K562 (cell line): ENCODE measurements around the gene DCLK2. TPM values are rescaled to one million over a fixed set of nuclear protein-coding genes. Genes with fewer than 3 reads are reported as not detected.

Experiments
- ATAC-seq: fragments of 200-7000 bp; cut with Tn5 transposase; 3 replicates; pipeline ENCODE4 v1.9.1; 2020; ENCODE audit warnings: moderate library complexity
- BruUV-seq: library from RNA; stranded (reverse); fragments of 400-500 nt; replicated peaks from 2 replicates; lab custom pipeline; 2021; lab: Mats Ljungman, UMichigan
- CTCF ChIA-PET: fragments of 300-600 bp; formaldehyde crosslinking; extraction: SDS; loops from one replicate; lab custom pipeline; 2021; ENCODE audit warnings: low intra/inter-chr PET ratio; lab: Yijun Ruan, JAX
- POLR2A ChIA-PET: fragments of 300-600, 350-650 bp; sonication (Branson Sonifier 250); formaldehyde crosslinking; extraction: SDS; loops from one replicate; lab custom pipeline; 2021; ENCODE audit warnings: antibody characterized with exemption, inconsistent platforms; lab: Yijun Ruan, JAX
- DNase-seq, 4 experiments: peaks; one replicate each; pipeline versions ENCODE4 v3.0.0 to v3.0.0-alpha.2; 2011 to 2018; ENCODE audit warnings: low spot score in 3 of 4, mixed read lengths in 3 of 4; ENCODE audit errors: extremely low read depth in 1 of 4
- FAIRE-seq: peaks from 2 replicates; lab custom pipeline; 2011; peaks lifted over from hg19 to GRCh38; lab: Jason Lieb, UNC
- H2AFZ ChIP-seq: 2 replicates; pipeline ENCODE4 v1.6.0; 2011; ENCODE audit warnings: low read depth, low read length, control low read depth, inconsistent platforms
- H3K27ac ChIP-seq: fragments of 200-600 bp; 3 replicates; pipeline ENCODE4 v1.8.0; 2011; ENCODE audit warnings: low read depth, mild to moderate bottlenecking, control low read depth, inconsistent platforms, low read length, moderate library complexity, mixed read lengths; ENCODE audit errors: extremely low read depth
- H3K27me3 ChIP-seq, 2 experiments: fragments of 300-600 bp in 1 of 2; 2 replicates in 1 of 2; 3 replicates in 1 of 2; pipeline versions ENCODE4 v1.6.0 to v1.8.0; 2011; ENCODE audit warnings: inconsistent platforms in 2 of 2, low read length in 2 of 2, mild to moderate bottlenecking in 1 of 2, mixed read lengths in 1 of 2, moderate library complexity in 1 of 2; ENCODE audit not compliant: control insufficient read depth in 2 of 2, insufficient read depth in 2 of 2
- H3K36me3 ChIP-seq: fragments of 300-600 bp; 3 replicates; pipeline ENCODE4 v1.8.0; 2011; ENCODE audit warnings: mild to moderate bottlenecking, low read length, inconsistent platforms; ENCODE audit not compliant: control insufficient read depth, insufficient read depth
- H3K4me1 ChIP-seq, 2 experiments: fragments of 200-600 bp in 1 of 2; replicated peaks in 1 of 2; 2 replicates in 1 of 2; 3 replicates in 1 of 2; pipeline versions ENCODE4 v1.5.1 to v1.8.0; 2011; ENCODE audit warnings: inconsistent platforms in 2 of 2, low read length in 2 of 2, mild to moderate bottlenecking in 1 of 2, mixed read lengths in 1 of 2, moderate library complexity in 1 of 2; ENCODE audit not compliant: control insufficient read depth in 2 of 2, insufficient read depth in 2 of 2
- H3K4me2 ChIP-seq: 2 replicates; pipeline ENCODE4 v1.6.1; 2011; ENCODE audit warnings: low read length, control low read depth, inconsistent platforms, mixed read lengths; ENCODE audit not compliant: insufficient read depth
- H3K4me3 ChIP-seq: fragments of 200-600 bp; sonication (generic), shearing (Covaris generic); 2 replicates; pipeline ENCODE4 v1.5.1; 2016; ENCODE audit warnings: control low read depth, inconsistent platforms
- H3K79me2 ChIP-seq: fragments of 200-600 bp; 3 replicates; pipeline ENCODE4 v1.8.0; 2011; ENCODE audit warnings: low read length, inconsistent platforms; ENCODE audit not compliant: control insufficient read depth, insufficient read depth
- H3K9ac ChIP-seq, 2 experiments: 2 replicates each; pipeline versions ENCODE4 v1.6.0 to v1.6.1; 2011; ENCODE audit warnings: low read depth in 2 of 2, low read length in 2 of 2, control low read depth in 1 of 2, inconsistent platforms in 1 of 2, mild to moderate bottlenecking in 1 of 2, mixed read lengths in 1 of 2; ENCODE audit not compliant: insufficient read depth in 1 of 2
- H3K9me1 ChIP-seq: one replicate; pipeline ENCODE4 v1.6.0; 2011; ENCODE audit warnings: inconsistent platforms, mild to moderate bottlenecking, low read length, moderate library complexity; ENCODE audit not compliant: control insufficient read depth, insufficient read depth
- H3K9me3 ChIP-seq: replicated peaks from 2 replicates; pipeline ENCODE4 v1.5.1; 2011; ENCODE audit warnings: low read depth, low read length, inconsistent platforms; ENCODE audit not compliant: control insufficient read depth, insufficient read depth
- H4K20me1 ChIP-seq: replicated peaks from 2 replicates; pipeline ENCODE4 v1.6.1; 2011; ENCODE audit warnings: low read length, inconsistent platforms, mixed read lengths; ENCODE audit not compliant: control insufficient read depth, insufficient read depth
- BMI1 ChIP-seq: fragments of 150-350 bp; IDR thresholded peaks from 2 replicates; pipeline ENCODE4 v1.6.1; 2014; ENCODE audit warnings: low read length
- FIP1L1 ChIP-seq: fragments of 200-400 bp; formaldehyde crosslinking; IDR thresholded peaks from 2 replicates; pipeline ENCODE4 v1.6.1; 2018; ENCODE audit warnings: mild to moderate bottlenecking, low read depth, low read length; ENCODE audit not compliant: poor library complexity, severe bottlenecking
- FOS ChIP-seq: IDR thresholded peaks from 3 replicates; pipeline ENCODE4 v1.6.1; 2011; ENCODE audit not compliant: insufficient read length; ENCODE audit errors: extremely low read depth
- HLTF ChIP-seq: fragments of 450-650 bp; IDR thresholded peaks from 2 replicates; pipeline ENCODE4 v1.6.1; 2016
- HMG20B ChIP-seq: fragments of 250-450 bp; sonication (Bioruptor Pico); IDR thresholded peaks from 2 replicates; pipeline ENCODE4 v1.5.0; 2021; ENCODE audit warnings: mild to moderate bottlenecking
- MED1 ChIP-seq: sonication (generic); formaldehyde crosslinking; IDR thresholded peaks from 2 replicates; pipeline ENCODE4 v1.8.1; 2023; ENCODE audit warnings: missing genetic modification reagents, borderline replicate concordance
- MXI1 ChIP-seq: IDR thresholded peaks from 2 replicates; pipeline ENCODE4 v1.6.1; 2011; ENCODE audit warnings: low read depth, mild to moderate bottlenecking, improper control_type of control experiment, low read length
- NONO ChIP-seq, 2 experiments: fragments of 200-400 bp in 1 of 2; fragments of 450-650 bp in 1 of 2; formaldehyde crosslinking in 1 of 2; IDR thresholded peaks; 2 replicates each; pipeline ENCODE4 v1.6.1; 2017; ENCODE audit warnings: low read depth in 2 of 2, mild to moderate bottlenecking in 2 of 2, moderate library complexity in 2 of 2, low read length in 1 of 2
- POLR2A ChIP-seq: fragments of 450-650 bp; conservative IDR thresholded peaks from 2 replicates; pipeline ENCODE4 v1.6.1; 2016
- SAP30 ChIP-seq: fragments of 200-600 bp; sonication (generic); IDR thresholded peaks from 2 replicates; pipeline ENCODE4 v1.6.1; 2012; ENCODE audit warnings: borderline replicate concordance, low read depth, mild to moderate bottlenecking, moderate library complexity, low read length, control low read depth, inconsistent platforms; ENCODE audit not compliant: insufficient read depth, poor library complexity, severe bottlenecking
- ZNF124 ChIP-seq: sonication (generic); formaldehyde crosslinking; IDR thresholded peaks from 2 replicates; pipeline ENCODE4 v1.8.1; 2022; ENCODE audit warnings: missing genetic modification reagents
- WGBS: fragments of 100-300 bp; shearing (Covaris generic); methylation state at CpG from one replicate; pipeline ENCODE4 v1.1.6; 2016; ENCODE audit warnings: low coverage, mixed read lengths; ENCODE audit not compliant: insufficient coverage; ENCODE audit errors: missing lambda C conversion rate; 5-methylcytosine and 5-hydroxymethylcytosine counted together
- in situ Hi-C: fragments of 300-500 bp; cut with MboI; formaldehyde crosslinking; loops from 4 replicates; pipeline ENCODE4 v1.15.0; 2018; ENCODE audit warnings: inconsistent platforms, mixed read lengths
- intact Hi-C: fragments of 100-400 bp; cut with micrococcal nuclease; formaldehyde crosslinking; loops from 2 replicates; pipeline ENCODE4 v1.14.2; 2022
- polyA plus RNA-seq, 8 experiments: library from polyadenylated mRNA; depleted of rRNA in 4 of 8; stranded (reverse) in 5 of 8; unstranded in 3 of 8; fragments of >200 nt; fragmentation: Nextera tagmentation in 2 of 8; fragmentation: Illumina TruSeq in 1 of 8; extraction: Ambion mirVana in 2 of 8; extraction: Trizol in 1 of 8; gene quantifications; 2 replicates each; pipeline versions ENCODE4 v1.2.1 to v1.2.3, GENCODE V29; 2011 to 2014; ENCODE audit warnings: inconsistent platforms in 1 of 8, missing spikeins in 1 of 8
- total RNA-seq, 7 experiments: library from RNA; depleted of rRNA in 6 of 7; stranded (reverse); fragments of >200 nt in 6 of 7; fragmentation: Illumina TruSeq in 2 of 7; extraction: Trizol in 2 of 7; gene quantifications; 2 replicates each; pipeline versions ENCODE4 v1.2.1 to v1.2.3, GENCODE V29; 2011 to 2021; ENCODE audit warnings: low replicate concordance in 1 of 7
- TF ChIP-seq, protein P1 (sequence below): sonication (generic); formaldehyde crosslinking; IDR thresholded peaks from 2 replicates; pipeline ENCODE4 v1.4.0; 2020; ENCODE audit warnings: mild to moderate bottlenecking, missing genetic modification reagents

The DCLK2 gene
- total and polyA plus RNA-seq, 9 of the 15 experiments (the other 6 are each of a cell fraction or from before 2014, with no cell fraction given), result not detected

GRCh38 chr4:150119492-150119891 lies 41.2 kb downstream of the DCLK2 start:
- H3K27me3 ChIP-seq, result no peaks in the 10 kb centered on the region; a peak in 1 of 5 replicates
- ChIA-PET CTCF (no interaction called here), POLR2A (no interaction called here)
- FAIRE-seq (no peak), ATAC-seq (no peak), DNase-seq (no peak)
- no peak for TF ChIP-seq MED1 (CRISPR knock-in tag)
- TF ChIP-seq, protein P1, sequence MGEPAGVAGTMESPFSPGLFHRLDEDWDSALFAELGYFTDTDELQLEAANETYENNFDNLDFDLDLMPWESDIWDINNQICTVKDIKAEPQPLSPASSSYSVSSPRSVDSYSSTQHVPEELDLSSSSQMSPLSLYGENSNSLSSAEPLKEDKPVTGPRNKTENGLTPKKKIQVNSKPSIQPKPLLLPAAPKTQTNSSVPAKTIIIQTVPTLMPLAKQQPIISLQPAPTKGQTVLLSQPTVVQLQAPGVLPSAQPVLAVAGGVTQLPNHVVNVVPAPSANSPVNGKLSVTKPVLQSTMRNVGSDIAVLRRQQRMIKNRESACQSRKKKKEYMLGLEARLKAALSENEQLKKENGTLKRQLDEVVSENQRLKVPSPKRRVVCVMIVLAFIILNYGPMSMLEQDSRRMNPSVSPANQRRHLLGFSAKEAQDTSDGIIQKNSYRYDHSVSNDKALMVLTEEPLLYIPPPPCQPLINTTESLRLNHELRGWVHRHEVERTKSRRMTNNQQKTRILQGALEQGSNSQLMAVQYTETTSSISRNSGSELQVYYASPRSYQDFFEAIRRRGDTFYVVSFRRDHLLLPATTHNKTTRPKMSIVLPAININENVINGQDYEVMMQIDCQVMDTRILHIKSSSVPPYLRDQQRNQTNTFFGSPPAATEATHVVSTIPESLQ (CRISPR knock-in tag), result no peak
- TF ChIP-seq MXI1, result no peak
- TF ChIP-seq SAP30, result no peak
- TF ChIP-seq HLTF, result no peak
- no peak for TF ChIP-seq ZNF124 (CRISPR knock-in tag)
- no peak for TF ChIP-seq FOS
- no peak for TF ChIP-seq FIP1L1
- no peak for TF ChIP-seq HMG20B (CRISPR knock-in tag)
- no peak for TF ChIP-seq POLR2A
- TF ChIP-seq BMI1, result no peak
- TF ChIP-seq NONO (IDR thresholded peaks at IDR 0.05; ENCODE audit: low read depth in 2 of 2, low read length in 1 of 2), result no peak
- no peaks in the 10 kb centered on the region for H3K9me1 ChIP-seq
- no peak overlapping the region for H2AFZ ChIP-seq
- intact Hi-C loops (no loop called here), in situ Hi-C loops (no loop called here)
- WGBS, result 0% methylated on average over 1 of the region's 1 CpG
- no peak overlapping the region for H3K27ac ChIP-seq
- no peaks in the 10 kb centered on the region for H4K20me1 ChIP-seq
- H3K4me1 ChIP-seq, result no peaks in the 10 kb centered on the region; a peak in 1 of 5 replicates
- H3K36me3 ChIP-seq, result no peaks in the 10 kb centered on the region
- no peak overlapping the region for H3K4me2 ChIP-seq
- no peak overlapping the region for H3K4me3 ChIP-seq
- no peaks in the 10 kb centered on the region for H3K9me3 ChIP-seq
- H3K79me2 ChIP-seq, result no peaks in the 10 kb centered on the region
- H3K9ac ChIP-seq, result no peak overlapping the region
- no TSS peak for BruUV-seq
